ENCODE results near the gene NUDT22. TPM values are rescaled to one million over a fixed set of nuclear protein-coding genes. Genes with fewer than 3 reads are reported as not detected.

NUDT22 gene
- total RNA-seq, 4 donors from 2014 or later: 37.8 to 58.7 (median 48.6) TPM

DNA sequence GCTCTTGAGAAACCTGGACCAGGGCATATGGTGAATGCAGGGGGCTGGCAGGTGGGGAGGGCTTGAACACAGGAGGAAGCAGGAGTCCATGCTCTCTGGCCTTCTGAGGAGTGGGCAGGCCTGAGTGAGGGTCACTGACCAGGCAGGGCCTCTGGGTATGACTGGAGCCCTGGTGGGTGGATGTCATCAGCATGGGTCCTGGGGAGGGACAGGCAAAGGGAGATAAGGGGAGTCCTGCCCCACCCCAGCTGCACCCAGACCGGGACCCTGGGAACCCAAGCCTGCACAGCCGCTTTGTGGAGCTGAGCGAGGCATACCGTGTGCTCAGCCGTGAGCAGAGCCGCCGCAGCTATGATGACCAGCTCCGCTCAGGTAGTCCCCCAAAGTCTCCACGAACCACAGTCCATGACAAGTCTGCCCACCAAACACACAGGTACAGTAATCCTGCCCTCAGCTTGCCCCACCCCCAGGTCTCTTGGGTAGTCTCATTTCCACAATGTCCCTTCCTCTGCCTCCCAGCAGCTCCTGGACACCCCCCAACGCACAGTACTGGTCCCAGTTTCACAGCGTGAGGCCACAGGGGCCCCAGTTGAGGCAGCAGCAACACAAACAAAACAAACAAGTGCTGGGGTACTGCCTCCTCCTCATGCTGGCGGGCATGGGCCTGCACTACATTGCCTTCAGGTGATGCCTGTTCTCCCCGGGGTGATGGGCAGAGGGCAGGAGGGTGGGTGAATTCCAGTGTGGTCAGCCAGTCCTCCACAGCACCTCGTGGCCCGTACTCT lies 6.3 kb downstream of the NUDT22 start:
- intact Hi-C loops (cut with DNase I): no loop called here
- H3K36me3 ChIP-seq: peaks cover 3 to 16% (median 3%) of the 10 kb centered on the region in 4 donors
- H3K4me3 ChIP-seq: no peak overlapping the region
- no peaks in the 10 kb centered on the region for H3K27me3 ChIP-seq
- peaks cover 39 to 80% (median 77%) of the 10 kb centered on the region in 4 donors for H3K4me1 ChIP-seq
- TF ChIP-seq POLR2A (IDR thresholded peaks at IDR 0.05; ENCODE audit: low read depth): no peak
- TF ChIP-seq, protein P1, sequence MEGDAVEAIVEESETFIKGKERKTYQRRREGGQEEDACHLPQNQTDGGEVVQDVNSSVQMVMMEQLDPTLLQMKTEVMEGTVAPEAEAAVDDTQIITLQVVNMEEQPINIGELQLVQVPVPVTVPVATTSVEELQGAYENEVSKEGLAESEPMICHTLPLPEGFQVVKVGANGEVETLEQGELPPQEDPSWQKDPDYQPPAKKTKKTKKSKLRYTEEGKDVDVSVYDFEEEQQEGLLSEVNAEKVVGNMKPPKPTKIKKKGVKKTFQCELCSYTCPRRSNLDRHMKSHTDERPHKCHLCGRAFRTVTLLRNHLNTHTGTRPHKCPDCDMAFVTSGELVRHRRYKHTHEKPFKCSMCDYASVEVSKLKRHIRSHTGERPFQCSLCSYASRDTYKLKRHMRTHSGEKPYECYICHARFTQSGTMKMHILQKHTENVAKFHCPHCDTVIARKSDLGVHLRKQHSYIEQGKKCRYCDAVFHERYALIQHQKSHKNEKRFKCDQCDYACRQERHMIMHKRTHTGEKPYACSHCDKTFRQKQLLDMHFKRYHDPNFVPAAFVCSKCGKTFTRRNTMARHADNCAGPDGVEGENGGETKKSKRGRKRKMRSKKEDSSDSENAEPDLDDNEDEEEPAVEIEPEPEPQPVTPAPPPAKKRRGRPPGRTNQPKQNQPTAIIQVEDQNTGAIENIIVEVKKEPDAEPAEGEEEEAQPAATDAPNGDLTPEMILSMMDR (IDR thresholded peaks at IDR 0.05): no peak
- TF ChIP-seq POLR2AphosphoS5 (IDR thresholded peaks at IDR 0.05): no peak
- no peak for TF ChIP-seq EP300 (IDR thresholded peaks at IDR 0.05)
- DNase-seq (ENCODE audit: extremely low spot score): no peak
- H3K27ac ChIP-seq (replicated peaks in 1 of 4): peak overlapping the region; percentile 40 to 96 (median 92)
- H3K9me3 ChIP-seq: no peaks in the 10 kb centered on the region
- 82% methylated on average over 15 of the region's 15 CpGs for WGBS

DNA sequence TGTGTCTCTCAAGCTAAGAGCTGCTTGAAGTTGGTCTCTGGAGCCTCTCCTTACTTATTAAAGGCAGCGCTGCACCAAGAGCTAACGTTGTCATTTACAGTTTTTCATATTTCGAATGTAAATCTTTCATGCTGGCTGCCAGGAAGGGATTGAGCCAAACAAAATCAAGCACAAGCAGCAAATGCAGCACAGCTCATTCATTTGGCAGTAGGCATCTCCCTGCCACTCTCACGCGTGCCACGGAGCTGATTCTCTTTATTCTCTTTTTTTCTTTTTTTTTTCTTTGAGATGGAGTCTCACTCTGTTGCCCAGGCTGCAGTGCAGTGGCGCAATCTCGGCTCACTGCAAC lies 6.9 kb downstream of the NUDT22 start:
- peaks cover 8 to 21% (median 9%) of the 10 kb centered on the region in 4 donors for H3K36me3 ChIP-seq
- H3K4me1 ChIP-seq: peaks cover 33 to 77% (median 71%) of the 10 kb centered on the region in 4 donors
- TF ChIP-seq POLR2AphosphoS5 (IDR thresholded peaks at IDR 0.05): no peak
- TF ChIP-seq POLR2A (IDR thresholded peaks at IDR 0.05; ENCODE audit: low read depth): no peak
- TF ChIP-seq EP300 (IDR thresholded peaks at IDR 0.05): no peak
- TF ChIP-seq, protein P1 (IDR thresholded peaks at IDR 0.05): no peak
- H3K9me3 ChIP-seq: no peaks in the 10 kb centered on the region
- H3K27me3 ChIP-seq: no peaks in the 10 kb centered on the region
- intact Hi-C loops (cut with DNase I): no loop called here
- DNase-seq (ENCODE audit: extremely low spot score): no peak
- WGBS: 88% methylated on average over 8 of the region's 8 CpGs
- H3K27ac ChIP-seq (replicated peaks in 1 of 4): peak overlapping the region; percentile 40 to 96 (median 90)
- no peak overlapping the region for H3K4me3 ChIP-seq

DNA sequence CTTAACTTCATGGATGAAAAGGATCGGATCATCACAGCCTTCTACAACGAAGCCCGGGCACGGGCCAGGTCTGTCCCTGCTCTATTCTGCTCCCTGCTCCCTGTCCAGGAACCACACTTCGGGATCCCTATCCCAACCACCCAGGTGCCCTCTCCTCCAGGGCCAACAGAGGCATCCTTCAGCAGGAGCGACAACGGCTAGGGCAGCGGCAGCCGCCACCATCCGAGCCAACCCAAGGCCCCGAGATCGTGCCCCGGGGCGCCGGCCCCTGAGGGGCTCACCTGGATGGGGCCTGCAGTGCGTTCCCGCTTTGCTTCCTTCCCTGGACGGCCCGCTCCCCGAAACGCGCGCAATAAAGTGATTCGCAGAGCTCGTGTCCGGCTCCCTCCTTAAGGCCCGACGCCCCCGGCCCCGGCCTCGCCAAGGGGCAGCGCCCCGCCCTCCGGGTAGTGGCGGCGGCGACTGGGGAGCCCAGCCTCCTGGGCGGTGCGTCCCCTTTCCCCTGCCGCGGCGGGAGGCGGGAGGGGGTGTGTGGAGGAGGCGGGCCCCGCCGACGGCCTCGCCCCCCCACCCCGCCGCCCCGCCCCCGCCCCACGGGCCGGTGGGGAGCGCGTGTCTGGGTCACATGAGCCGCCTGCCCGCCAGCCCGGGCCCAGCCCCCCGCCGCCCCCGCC lies 8.0 kb downstream of the NUDT22 start, which contains the start of gene VEGFB:
Gene VEGFB, plus strand, starts transcription at position 672 of the 674 bp plus-strand sequence. CDS start 250 bp downstream, outside the sequence.
- TF ChIP-seq EP300 (IDR thresholded peaks at IDR 0.05) (no peak), POLR2AphosphoS5 (IDR thresholded peaks at IDR 0.05) (peak; percentile 61 to 79)
- Histone ChIP-seq H3K9me3 (no peaks in the 10 kb centered on the region), H3K4me3 (peak within 1 kb of the TSS; percentile 75 to 96 (median 89)), H3K27ac (replicated peaks in 1 of 4) (peak within 1 kb of the TSS; percentile 89 to 96 (median 93)), H3K27me3 (no peaks in the 10 kb centered on the region), H3K4me1 (peaks cover 32 to 68% (median 62%) of the 10 kb centered on the region in 4 donors), H3K36me3 (peaks cover 17 to 32% (median 20%) of the 10 kb centered on the region in 4 donors)
- intact Hi-C loops (cut with DNase I): no loop called here
- DNase-seq (ENCODE audit: extremely low spot score): peak; percentile 93
- WGBS: 7% methylated on average over 7 of the region's 62 CpGs

DNA sequence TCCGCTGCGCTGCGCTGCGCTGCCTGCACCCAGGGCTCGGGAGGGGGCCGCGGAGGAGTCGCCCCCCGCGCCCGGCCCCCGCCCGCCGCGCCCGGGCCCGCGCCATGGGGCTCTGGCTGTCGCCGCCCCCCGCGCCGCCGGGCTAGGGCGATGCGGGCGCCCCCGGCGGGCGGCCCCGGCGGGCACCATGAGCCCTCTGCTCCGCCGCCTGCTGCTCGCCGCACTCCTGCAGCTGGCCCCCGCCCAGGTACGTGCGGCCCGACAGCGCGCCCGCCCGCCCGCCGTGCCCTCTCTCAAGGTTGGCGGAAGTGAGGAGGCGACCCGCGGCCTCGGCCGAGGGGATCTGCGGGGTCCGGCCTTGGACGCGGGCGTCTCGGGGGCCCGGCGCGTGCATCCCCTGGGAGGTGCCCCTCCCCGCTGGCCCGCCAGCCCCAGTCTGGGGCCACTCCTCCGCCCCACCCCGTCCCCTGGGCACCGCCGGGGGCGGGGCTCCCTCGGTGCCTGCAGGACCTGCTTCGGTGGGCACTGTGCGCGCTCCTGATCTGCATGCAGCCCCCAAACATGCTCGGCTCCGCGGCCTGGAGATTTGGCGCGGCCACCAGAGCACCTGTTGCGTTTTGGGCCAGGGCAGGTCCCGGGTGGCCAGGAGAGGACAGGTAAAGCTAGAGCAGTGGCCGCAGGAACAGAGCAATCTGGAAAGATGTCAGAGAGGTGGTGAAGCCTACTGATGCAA lies 8.7 kb downstream of the NUDT22 start:
- Histone ChIP-seq H3K27me3 (no peaks in the 10 kb centered on the region), H3K27ac (replicated peaks in 1 of 4) (peak overlapping the region; percentile 89 to 96 (median 93)), H3K36me3 (peaks cover 17 to 38% (median 22%) of the 10 kb centered on the region in 4 donors), H3K4me1 (peaks cover 28 to 64% (median 56%) of the 10 kb centered on the region in 4 donors), H3K9me3 (no peaks in the 10 kb centered on the region), H3K4me3 (peak overlapping the region; percentile 75 to 96 (median 89))
- DNase-seq (ENCODE audit: extremely low spot score): no peak
- intact Hi-C loops (cut with DNase I): no loop called here
- 6% methylated on average over 5 of the region's 80 CpGs for WGBS
- peak; percentile 9 for TF ChIP-seq POLR2A (IDR thresholded peaks at IDR 0.05; ENCODE audit: low read depth)
- TF ChIP-seq, protein P1 (IDR thresholded peaks at IDR 0.05): peak in 2 of 3 experiments; percentile 11
- peak; percentile 17 to 66 for TF ChIP-seq POLR2AphosphoS5 (IDR thresholded peaks at IDR 0.05)
- no peak for TF ChIP-seq EP300 (IDR thresholded peaks at IDR 0.05)
